HG02571 (cell line): ENCODE measurements around the gene SEMA5A.

Experiments used
- ATAC-seq: cut with Tn5 transposase; IDR thresholded peaks from one replicate; pipeline ENCODE4 v1.9.1; 2021; ENCODE audit warnings: mild to moderate bottlenecking, moderate library complexity; ENCODE audit not compliant: unreplicated experiment

Gene SEMA5A

DNA sequence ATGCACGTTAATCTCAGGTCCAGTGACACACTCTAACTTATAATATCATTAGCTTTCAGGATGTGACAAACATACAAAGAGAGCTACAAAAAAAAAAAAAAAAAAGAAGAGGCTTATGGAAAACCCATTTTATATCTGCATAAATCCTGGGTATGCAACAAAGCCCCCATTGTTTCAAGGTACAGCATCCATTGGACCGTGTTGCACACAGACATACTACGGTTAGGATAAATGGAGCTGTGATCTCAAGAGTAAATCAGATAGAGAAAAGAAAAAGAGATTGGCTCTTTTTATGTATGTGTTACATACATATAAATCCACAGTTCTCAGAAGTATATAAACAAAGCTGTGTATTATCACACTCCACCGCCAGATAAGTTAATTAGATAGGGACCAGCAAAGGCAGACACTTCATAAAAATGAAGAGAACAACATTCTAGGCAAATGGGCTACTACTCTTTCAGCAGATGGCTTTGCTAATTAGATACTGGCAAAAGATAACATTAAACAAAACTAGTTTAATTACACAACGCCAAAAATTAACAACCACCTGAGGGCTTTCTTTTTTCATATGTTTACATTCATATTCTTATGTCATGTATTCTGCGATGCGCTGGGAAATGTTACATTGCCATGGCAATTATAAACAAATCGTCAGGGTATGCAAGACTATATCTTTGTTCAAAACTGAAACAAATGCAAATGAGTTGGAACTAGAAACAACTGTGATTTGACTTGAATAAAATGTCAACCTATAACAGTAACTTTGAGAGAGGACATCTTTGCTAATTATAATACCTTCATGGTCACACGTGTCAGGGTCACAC lies 304.2 kb downstream of the SEMA5A start:
- no peak for ATAC-seq

DNA sequence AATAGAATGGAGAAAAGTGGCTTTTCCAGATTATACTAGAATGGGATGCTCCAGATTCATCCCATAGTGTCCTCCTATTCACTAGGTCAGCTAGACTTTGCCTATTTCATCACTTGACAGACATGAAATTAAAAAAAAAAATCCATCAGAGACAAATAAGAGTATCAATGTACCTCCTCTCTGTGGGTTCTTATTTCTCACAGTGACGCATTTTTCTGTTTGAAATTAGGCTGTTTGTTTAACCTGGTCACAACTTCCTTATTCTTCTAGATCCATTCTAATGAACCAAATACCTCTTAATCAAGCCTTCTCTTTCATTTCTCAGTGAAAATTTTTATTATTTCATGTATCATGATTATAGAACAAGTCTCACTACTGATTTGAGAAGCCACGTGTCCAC lies 305.4 kb downstream of the SEMA5A start:
- ATAC-seq: no peak

DNA sequence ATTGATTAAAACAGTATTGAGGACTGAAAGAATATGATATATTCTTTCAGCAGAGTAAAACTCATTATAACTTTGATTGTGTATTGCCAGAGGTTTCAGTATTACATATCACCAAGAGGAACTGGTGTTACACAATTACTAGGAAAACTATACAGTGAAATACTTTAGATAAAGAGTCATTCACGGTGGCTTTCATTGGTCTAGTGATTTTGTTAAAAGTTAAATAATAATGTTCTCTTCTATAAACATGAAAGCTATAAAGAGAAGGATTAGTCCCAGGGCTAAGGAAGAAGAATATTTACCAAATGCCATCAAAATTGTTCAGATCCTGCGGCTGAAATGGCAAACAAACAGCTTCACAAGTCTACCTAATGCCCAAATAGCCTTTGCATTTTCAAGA lies 306.2 kb downstream of the SEMA5A start:
- no peak for ATAC-seq

DNA sequence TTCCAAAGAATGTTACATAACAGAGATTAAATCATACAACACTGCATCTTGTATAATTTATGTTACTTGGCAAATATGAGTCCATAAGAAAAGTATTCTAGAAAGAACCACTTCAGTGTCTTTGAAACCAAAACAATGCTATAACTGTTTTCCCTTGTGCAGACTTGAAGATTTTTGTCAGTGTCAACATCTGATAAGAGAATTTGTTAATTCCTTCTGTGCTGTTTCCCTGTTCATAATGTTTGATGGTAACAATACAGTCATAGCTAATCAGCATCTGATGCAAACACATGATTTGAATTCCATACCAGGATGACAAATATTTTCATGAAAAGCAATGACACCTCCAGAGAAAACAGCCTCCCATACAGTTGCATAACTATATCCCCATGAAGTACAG lies 306.8 kb downstream of the SEMA5A start:
- ATAC-seq: no peak

- ATAC-seq: no peak
Measured at GRCh38 chr5:9233712-9234111, 312.2 kb downstream of the SEMA5A start.

DNA sequence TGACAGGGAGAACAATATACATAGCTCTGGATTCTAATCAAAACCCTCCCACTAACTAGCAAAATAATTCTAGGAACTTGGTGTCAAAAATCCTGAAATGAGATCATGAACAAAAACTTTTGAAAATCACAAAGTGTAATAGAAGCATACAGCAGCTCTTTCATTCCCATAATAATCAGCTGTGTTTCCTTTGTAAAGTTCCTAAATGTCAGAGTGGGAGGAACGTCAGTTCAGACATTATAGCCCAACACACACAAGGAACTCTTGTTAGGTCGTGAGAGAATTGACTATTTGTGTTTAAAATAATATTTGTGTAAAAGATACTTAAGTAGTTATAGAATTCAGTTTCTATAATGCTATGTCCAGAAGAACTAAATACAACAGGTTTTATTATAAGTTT lies 312.8 kb downstream of the SEMA5A start:
- ATAC-seq: no peak

DNA sequence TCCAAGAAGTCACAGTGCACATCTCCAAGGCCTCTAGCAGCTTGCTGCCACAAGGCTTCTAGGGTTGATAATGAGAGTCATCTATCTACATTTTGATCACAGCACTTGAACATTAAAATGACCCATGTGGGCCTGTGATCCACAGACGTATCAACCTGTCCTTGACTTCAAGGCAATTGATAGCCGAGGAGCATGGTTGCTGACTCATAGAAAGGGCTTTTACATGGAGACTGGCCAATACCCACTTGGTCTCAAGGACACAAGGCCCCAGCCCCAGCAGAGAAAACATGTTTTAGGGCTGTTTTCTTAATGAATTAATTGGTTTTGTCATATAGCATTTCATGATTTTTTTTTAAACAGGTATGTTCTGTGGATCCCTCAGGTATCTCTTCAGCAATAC lies 314.0 kb downstream of the SEMA5A start:
- no peak for ATAC-seq

- no peak for ATAC-seq
Measured at GRCh38 chr5:9230355-9230754, 315.5 kb downstream of the SEMA5A start.

- ATAC-seq: no peak
Measured at GRCh38 chr5:9226016-9226536, 319.8 kb downstream of the SEMA5A start.

DNA sequence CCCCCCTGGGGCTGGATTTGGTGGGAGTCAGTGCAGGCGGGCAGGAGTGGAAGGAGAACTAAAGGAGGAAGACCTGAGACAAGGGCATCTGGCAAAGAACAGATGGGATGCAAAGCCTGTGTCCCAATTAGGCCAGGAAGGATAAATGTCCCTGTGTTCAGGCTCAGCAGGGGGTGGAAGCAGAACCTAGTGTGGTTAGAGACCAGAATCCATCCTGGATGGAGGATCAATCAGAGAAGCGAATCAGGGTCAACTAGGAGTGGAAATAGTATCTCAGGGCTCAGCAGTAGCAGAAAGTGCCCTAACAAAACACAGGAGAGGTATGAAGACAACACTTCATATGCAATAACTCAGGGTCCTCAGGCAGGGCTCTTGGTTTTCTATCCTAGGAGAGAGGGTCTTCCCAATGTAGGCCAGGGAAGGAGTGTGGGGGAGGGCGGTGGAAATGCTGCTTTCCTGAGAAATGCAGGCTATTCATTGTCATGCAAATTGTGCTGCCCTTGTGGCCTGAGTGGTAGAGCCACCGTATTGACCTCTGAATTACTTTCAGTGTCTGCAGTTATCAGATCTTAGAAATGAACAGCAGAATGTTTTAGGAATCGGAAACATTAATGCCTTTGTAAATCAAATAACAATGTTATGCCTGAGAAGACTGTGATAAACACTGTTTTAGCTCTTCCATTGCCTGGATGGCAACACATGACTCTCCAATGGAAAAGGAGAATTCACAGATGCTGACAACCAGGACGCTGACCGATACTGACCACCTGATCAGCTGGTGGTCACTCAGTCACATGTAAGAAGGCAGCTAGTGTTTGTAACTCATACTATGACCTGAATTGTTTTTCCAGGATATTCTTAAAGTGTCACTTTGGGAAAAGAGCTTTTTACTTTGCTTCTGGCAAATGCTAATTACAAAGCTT lies 323.6 kb downstream of the SEMA5A start:
- ATAC-seq: no peak

GRCh38 chr5:9218358-9218757 lies 327.5 kb downstream of the SEMA5A start:
- no peak for ATAC-seq

- ATAC-seq: no peak
Measured at GRCh38 chr5:9212605-9213004, 333.3 kb downstream of the SEMA5A start.

GRCh38 chr5:9209846-9210492 lies 335.9 kb downstream of the SEMA5A start:
- no peak for ATAC-seq

GRCh38 chr5:9207817-9208418 lies 338.0 kb downstream of the SEMA5A start:
- ATAC-seq: no peak

GRCh38 chr5:9202636-9203035 lies 343.2 kb downstream of the SEMA5A start:
- ATAC-seq: no peak

DNA sequence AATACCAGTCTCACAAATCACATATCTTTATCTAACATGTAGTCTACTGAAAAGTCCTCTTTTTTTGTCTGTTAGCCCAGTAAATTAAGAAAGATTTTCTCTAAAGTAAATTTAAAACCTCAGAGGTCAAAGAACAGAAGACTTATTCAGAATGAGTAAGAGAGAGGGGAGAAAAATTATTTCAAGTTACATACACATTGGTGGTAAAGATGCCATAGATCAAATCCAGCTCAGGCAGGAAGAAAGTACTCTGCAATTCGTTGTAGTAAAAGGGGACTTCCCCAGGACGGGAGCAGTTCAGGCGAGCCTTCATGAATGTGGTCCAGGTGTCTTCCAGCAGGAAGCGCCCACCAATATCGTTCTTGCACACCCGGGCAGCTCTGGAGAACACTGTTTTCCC lies 344.1 kb downstream of the SEMA5A start:
- ATAC-seq: no peak

DNA sequence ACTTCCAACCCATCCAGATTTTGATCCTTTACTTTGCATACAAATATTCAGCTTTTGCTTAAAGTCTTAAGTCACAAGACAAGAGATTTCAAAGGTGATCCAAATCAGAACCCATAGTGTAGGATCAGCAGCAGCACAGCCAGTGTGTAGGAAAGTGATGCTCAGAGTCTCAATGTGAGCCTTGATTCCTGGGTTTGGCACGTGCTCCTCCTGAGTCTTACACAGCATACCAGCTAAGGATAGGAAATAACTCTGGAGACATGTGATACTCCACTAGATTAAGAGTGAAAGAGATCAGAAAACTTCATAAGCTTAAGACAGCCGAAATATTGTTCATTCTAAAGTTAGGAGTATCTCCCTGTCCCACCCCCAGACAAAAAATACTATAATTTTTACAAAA lies 344.9 kb downstream of the SEMA5A start:
- no peak for ATAC-seq

DNA sequence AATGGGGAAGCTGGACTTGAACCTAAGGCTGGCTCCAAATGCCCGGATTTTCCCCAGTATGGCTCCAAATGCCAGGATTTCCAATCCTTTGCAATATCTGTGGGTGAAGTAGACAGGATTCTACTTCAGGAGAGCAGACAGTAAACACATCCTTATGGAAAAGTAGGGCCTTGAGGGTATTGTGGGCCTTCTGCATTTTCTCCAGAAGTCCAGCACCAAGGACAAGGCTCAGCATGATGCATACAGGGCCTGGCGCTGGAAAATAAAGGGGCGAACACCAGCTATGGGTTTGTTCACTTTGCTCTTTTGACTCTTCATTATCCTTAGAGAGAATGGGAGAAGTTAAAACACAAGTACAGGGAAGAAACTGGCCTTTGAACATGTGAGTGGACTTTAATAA lies 347.5 kb downstream of the SEMA5A start:
- no peak for ATAC-seq

DNA sequence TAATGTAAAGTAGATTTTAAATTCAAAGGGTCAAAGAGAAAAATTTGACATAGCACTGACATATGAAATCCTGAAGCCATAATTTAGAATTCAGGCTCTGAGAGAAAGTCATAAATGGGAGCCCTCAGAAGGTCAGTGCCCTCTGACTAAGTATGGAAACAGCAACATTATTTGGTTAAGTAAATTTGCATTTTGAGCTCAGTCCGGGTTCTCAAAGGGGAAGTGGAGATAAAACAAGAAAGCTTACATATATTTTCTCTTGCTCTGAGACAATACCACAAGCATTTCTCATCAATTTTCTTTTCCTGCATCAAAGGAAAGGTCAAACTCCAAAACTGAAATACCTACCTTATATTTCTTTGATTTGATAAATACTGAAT lies 348.0 kb downstream of the SEMA5A start:
- ATAC-seq: peak; percentile 93

DNA sequence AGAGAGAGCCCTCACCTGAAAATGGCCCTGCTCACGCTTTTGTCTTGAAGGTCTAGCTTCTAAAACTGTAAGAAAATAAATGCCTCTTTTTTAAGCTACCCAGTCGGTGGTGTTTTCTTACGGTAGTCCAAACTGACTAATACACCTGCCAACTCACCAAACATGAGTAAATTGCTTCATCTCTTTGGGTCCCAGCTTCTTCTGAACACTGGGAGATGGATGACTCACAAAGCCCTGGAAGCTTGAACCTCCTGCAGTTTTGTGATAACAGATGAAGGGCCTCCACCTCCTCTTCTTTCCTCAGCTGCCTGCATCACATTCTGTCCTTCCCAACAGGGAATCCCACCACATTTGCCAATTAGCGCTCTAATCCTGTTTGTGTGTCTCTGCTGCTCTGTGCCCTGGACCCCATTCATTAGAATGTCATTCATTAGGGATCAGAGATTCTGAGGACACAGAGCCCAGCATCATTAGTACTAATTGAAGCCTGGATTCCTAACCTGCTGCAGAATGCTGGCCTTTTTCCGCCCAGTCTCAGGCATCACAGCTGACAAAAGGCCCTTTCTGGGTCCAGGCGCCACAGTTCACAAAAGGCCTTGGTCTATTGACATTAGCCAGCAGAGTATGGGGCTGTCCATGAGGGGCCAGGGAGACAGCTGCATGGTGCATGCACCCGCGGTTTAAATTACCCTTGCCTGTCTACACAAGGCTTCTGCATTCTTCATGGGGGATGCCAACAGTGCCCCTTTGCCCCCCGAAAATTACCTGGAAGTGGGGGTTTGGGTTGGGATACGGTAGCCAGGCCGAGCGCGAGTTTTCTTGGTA lies 349.3 kb downstream of the SEMA5A start:
- ATAC-seq: no peak
